ENCODE results near the gene SLC6A9.

SLC6A9 gene

DNA sequence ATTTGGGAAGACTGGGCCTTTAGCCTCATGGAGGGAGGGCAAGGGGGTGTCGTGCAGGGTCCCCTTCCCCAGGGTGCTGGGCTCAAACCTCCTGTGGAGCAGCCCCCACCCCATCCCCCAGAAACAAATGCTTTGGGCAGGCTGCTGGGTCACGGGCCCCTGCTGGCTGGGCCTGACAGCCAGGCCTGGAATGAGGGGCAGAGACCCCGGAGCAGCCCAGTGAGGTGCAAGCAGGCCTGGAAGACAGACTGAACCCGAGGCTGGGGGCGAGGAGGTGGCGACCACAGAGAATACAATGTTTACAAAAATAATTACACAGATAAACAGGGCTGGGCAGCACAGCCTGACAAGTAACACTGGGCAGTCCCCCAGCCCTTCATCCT lies 34.5 kb downstream of the SLC6A9 start:
- TF ChIP-seq RAD21 (IDR thresholded peaks at IDR 0.05; ENCODE audit: low read depth) (no peak), CEBPB (IDR thresholded peaks at IDR 0.05) (no peak), CREB1 (IDR thresholded peaks at IDR 0.05; ENCODE audit: low read depth) (no peak), EP300 (IDR thresholded peaks at IDR 0.05; ENCODE audit: borderline replicate concordance) (no peak), ZBTB7A (IDR thresholded peaks at IDR 0.05; ENCODE audit: low read depth) (no peak), EGR1 (IDR thresholded peaks at IDR 0.05) (no peak), YY1 (IDR thresholded peaks at IDR 0.05; ENCODE audit: low read depth) (no peak), TEAD4 (IDR thresholded peaks at IDR 0.05) (no peak), NFIC (IDR thresholded peaks at IDR 0.05) (no peak), TAF1 (IDR thresholded peaks at IDR 0.05; ENCODE audit: low read depth) (no peak), FOXM1 (IDR thresholded peaks at IDR 0.05; ENCODE audit: borderline replicate concordance, low read depth) (no peak), TCF12 (IDR thresholded peaks at IDR 0.05; ENCODE audit: low read depth) (no peak)
- TF ChIP-seq, protein P1, sequence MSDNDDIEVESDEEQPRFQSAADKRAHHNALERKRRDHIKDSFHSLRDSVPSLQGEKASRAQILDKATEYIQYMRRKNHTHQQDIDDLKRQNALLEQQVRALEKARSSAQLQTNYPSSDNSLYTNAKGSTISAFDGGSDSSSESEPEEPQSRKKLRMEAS (IDR thresholded peaks at IDR 0.05), result no peak
- TF ChIP-seq, protein P2, sequence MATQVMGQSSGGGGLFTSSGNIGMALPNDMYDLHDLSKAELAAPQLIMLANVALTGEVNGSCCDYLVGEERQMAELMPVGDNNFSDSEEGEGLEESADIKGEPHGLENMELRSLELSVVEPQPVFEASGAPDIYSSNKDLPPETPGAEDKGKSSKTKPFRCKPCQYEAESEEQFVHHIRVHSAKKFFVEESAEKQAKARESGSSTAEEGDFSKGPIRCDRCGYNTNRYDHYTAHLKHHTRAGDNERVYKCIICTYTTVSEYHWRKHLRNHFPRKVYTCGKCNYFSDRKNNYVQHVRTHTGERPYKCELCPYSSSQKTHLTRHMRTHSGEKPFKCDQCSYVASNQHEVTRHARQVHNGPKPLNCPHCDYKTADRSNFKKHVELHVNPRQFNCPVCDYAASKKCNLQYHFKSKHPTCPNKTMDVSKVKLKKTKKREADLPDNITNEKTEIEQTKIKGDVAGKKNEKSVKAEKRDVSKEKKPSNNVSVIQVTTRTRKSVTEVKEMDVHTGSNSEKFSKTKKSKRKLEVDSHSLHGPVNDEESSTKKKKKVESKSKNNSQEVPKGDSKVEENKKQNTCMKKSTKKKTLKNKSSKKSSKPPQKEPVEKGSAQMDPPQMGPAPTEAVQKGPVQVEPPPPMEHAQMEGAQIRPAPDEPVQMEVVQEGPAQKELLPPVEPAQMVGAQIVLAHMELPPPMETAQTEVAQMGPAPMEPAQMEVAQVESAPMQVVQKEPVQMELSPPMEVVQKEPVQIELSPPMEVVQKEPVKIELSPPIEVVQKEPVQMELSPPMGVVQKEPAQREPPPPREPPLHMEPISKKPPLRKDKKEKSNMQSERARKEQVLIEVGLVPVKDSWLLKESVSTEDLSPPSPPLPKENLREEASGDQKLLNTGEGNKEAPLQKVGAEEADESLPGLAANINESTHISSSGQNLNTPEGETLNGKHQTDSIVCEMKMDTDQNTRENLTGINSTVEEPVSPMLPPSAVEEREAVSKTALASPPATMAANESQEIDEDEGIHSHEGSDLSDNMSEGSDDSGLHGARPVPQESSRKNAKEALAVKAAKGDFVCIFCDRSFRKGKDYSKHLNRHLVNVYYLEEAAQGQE (IDR thresholded peaks at IDR 0.05; ENCODE audit: low read depth), result no peak
- TF ChIP-seq, protein P3, sequence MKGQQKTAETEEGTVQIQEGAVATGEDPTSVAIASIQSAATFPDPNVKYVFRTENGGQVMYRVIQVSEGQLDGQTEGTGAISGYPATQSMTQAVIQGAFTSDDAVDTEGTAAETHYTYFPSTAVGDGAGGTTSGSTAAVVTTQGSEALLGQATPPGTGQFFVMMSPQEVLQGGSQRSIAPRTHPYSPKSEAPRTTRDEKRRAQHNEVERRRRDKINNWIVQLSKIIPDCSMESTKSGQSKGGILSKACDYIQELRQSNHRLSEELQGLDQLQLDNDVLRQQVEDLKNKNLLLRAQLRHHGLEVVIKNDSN (IDR thresholded peaks at IDR 0.05), result no peak

DNA sequence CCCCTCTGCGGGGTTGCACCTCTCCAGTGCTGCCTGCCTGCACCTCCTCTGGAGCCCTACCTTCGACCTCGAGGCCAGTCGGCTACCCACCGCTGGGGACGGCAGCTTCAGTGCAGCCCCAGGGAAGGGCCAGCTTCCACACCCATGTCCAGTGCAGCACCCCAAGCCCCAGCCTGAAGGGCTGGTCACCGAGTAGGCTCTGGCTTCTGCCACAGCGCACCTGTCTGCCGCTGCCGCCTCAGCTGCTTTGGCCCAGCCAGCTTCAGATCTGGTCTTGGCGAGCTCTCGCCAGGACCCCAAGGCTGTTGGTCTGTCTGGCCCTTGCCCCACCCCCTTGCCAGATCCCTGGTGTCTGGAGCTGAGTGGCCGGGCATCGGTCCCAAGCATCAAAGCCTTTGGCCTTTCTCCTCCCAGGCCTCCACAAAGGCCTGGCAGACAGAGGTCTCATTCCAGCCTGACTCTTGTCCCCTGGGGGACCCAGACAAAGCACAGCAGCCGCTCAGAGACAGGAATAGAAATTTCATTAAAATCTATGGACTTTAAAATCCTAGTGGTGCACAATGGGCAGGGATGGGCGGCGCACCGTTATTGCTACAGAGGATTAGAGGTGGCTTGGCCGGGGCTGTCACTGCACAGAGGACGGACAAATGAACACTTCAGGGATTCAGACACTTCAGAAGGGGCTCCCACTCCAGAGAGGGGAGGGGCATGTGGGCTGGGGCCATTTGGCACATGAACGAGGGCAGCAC lies 35.1 kb downstream of the SLC6A9 start:
- no peak for TF ChIP-seq TCF12 (IDR thresholded peaks at IDR 0.05; ENCODE audit: low read depth)
- TF ChIP-seq TAF1 (IDR thresholded peaks at IDR 0.05; ENCODE audit: low read depth), result no peak
- TF ChIP-seq, protein P3 (IDR thresholded peaks at IDR 0.05), result no peak
- no peak for TF ChIP-seq CREB1 (IDR thresholded peaks at IDR 0.05; ENCODE audit: low read depth)
- no peak for TF ChIP-seq EP300 (IDR thresholded peaks at IDR 0.05; ENCODE audit: borderline replicate concordance)
- no peak for TF ChIP-seq CEBPB (IDR thresholded peaks at IDR 0.05)
- TF ChIP-seq NFIC (IDR thresholded peaks at IDR 0.05), result no peak
- TF ChIP-seq EGR1 (IDR thresholded peaks at IDR 0.05), result no peak
- no peak for TF ChIP-seq RAD21 (IDR thresholded peaks at IDR 0.05; ENCODE audit: low read depth)
- TF ChIP-seq, protein P1 (IDR thresholded peaks at IDR 0.05), result no peak
- TF ChIP-seq, protein P2 (IDR thresholded peaks at IDR 0.05; ENCODE audit: low read depth), result no peak
- no peak for TF ChIP-seq TEAD4 (IDR thresholded peaks at IDR 0.05)
- TF ChIP-seq ZBTB7A (IDR thresholded peaks at IDR 0.05; ENCODE audit: low read depth), result no peak
- no peak for TF ChIP-seq FOXM1 (IDR thresholded peaks at IDR 0.05; ENCODE audit: borderline replicate concordance, low read depth)

DNA sequence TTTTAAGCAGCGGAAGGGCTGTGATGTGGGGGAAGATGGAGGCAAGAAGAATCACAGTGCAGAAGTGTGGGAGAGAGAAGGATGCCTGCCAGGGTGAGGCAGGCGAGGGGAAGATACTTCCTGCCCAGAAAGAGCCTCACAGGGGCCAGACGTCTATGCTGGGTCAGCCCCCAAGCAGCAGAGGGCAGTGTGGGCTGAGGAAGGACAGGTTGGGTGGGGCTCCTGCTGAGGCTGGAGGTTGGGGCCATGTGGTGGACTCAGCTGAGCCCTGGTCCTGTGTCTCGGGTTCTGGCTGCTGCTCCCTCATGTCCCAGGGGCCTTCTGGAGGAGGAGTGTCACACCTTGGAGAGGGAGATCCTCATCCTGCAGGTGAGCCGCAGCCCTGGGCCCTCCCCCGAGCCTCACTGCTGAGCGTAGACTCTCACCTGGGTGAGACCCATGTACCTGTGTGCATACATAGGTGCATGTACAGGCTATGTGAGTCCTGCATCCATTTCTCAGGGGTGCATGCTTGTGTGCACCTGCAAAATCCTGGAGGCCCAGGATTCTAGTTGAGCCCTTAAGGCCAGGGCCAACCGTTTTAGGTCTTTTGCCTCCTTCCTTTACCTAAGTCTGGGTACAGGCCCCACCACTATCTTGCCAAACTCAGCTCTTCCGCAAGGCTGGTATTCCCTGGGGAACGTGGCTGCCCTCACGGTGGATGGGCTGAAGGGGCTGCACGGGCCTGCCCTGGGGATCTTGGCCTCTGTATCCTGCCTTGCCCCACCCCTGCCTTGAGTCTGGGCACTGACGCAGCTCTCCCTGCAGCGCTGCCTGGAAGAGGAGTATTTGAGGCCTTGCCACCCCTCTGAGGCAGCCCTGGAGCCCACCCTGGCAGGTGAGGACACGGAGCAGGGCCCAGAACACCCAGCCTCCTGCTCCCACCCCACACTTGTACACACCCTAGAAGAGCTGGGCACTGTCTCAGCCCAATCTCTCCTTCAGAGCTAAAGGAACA lies 36.2 kb downstream of the SLC6A9 start:
- TF ChIP-seq EP300 (IDR thresholded peaks at IDR 0.05; ENCODE audit: borderline replicate concordance) (no peak), EGR1 (IDR thresholded peaks at IDR 0.05) (no peak), RAD21 (IDR thresholded peaks at IDR 0.05; ENCODE audit: low read depth) (peak; percentile 51)

DNA sequence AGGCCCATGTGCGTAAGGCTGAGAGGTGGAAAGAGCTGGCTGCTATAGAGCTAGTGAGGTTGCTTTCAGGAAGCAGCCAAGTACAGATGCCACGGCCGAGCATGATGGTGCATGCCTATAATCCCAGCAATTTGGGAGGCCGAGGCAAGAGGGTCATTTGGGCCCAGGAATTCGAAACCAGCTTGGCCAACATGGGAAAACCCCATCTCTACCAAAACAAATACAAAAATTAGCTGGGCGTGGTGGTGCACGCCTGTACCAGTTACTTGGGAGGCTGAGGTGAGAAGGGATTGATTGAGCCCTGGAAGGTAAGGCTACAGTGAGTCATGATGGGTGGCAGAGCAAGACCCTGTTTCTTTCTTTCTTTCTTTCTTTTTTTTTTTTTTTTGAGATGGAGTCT lies 37.2 kb downstream of the SLC6A9 start:
- TF ChIP-seq RAD21 (IDR thresholded peaks at IDR 0.05; ENCODE audit: low read depth) (no peak), EP300 (IDR thresholded peaks at IDR 0.05; ENCODE audit: borderline replicate concordance) (no peak), TEAD4 (IDR thresholded peaks at IDR 0.05) (no peak), EGR1 (IDR thresholded peaks at IDR 0.05) (no peak), NFIC (IDR thresholded peaks at IDR 0.05) (no peak), FOXM1 (IDR thresholded peaks at IDR 0.05; ENCODE audit: borderline replicate concordance, low read depth) (no peak), ZBTB7A (IDR thresholded peaks at IDR 0.05; ENCODE audit: low read depth) (no peak), TCF12 (IDR thresholded peaks at IDR 0.05; ENCODE audit: low read depth) (no peak)
- TF ChIP-seq, protein P3 (IDR thresholded peaks at IDR 0.05), result no peak
- TF ChIP-seq, protein P2 (IDR thresholded peaks at IDR 0.05; ENCODE audit: low read depth), result no peak
